ENCODE measurements around the gene CNTN4. TPM values are rescaled to one million over a fixed set of nuclear protein-coding genes. Genes with fewer than 3 reads are reported as not detected.

CNTN4 gene
- total RNA-seq, 1 experiment from 2014 or later, result 1.6 TPM

GRCh38 chr3:2172561-2173171, 74.0 kb downstream of the CNTN4 start:
- H2BK20ac ChIP-seq (ENCODE audit: low read depth, low read length, poor library complexity, severe bottlenecking), result no peak overlapping the region

More at GRCh38 chr3:2172561-2173171, 74.0 kb downstream of the CNTN4 start:
- Histone ChIP-seq H3K4ac (ENCODE audit: low read depth, low read length) (no peak overlapping the region), H4K91ac (ENCODE audit: insufficient read length, low read depth, low read length) (no peak overlapping the region), H3K27me3 (ENCODE audit: insufficient read depth, low read length) (no peaks in the 10 kb centered on the region), H3K23me2 (ENCODE audit: insufficient read length, low read depth, low read length, poor library complexity, severe bottlenecking) (no peaks in the 10 kb centered on the region), H4K8ac (replicated peaks; ENCODE audit: insufficient read length, low read depth, low read length) (no peak overlapping the region), H2BK15ac (ENCODE audit: low read depth, low read length) (no peak overlapping the region), H3K27ac (ENCODE audit: insufficient read length, low read depth, low read length) (no peak overlapping the region), H3K18ac (ENCODE audit: insufficient read length, low read depth, low read length) (no peak overlapping the region), H2BK120ac (ENCODE audit: low read depth, low read length, poor library complexity, severe bottlenecking) (no peak overlapping the region), H3K4me2 (ENCODE audit: insufficient read depth, insufficient read length, low read length) (no peak overlapping the region), H3T11ph (ENCODE audit: low read length) (no peak overlapping the region), H4K5ac (ENCODE audit: insufficient read length, low read depth, low read length) (no peak overlapping the region), H3K79me2 (ENCODE audit: insufficient read depth, low read length) (no peaks in the 10 kb centered on the region), H4K20me1 (ENCODE audit: control insufficient read depth, insufficient read depth, insufficient read length) (no peaks in the 10 kb centered on the region), H2BK5ac (ENCODE audit: insufficient read length, low read length) (no peak overlapping the region), H2BK12ac (ENCODE audit: insufficient read length, low read depth, low read length) (no peak overlapping the region), H3K14ac (ENCODE audit: insufficient read depth, low read length) (no peak overlapping the region), H3K4me1 (ENCODE audit: insufficient read depth, low read length) (peaks cover 2% of the 10 kb centered on the region; the same call in 1 of the 2 replicates), H3K79me1 (ENCODE audit: insufficient read depth, low read depth, low read length, poor library complexity, severe bottlenecking) (no peaks in the 10 kb centered on the region), H3K9ac (ENCODE audit: extremely low read depth, insufficient read length, low read length) (no peak overlapping the region), H3K23ac (ENCODE audit: insufficient read length, low read depth, low read length) (no peak overlapping the region), H3K9me3 (ENCODE audit: control insufficient read depth, low read depth, low read length) (no peaks in the 10 kb centered on the region), H3K56ac (ENCODE audit: insufficient read length, low read depth, low read length) (no peak overlapping the region), H2AFZ (ENCODE audit: low read length) (no peak overlapping the region), H2AK5ac (ENCODE audit: insufficient read length, low read length) (no peak overlapping the region)
- no peaks in the 10 kb centered on the region; a peak in 1 of 5 replicates for H3K9me3 Mint-ChIP-seq
- H3K4me3 Mint-ChIP-seq, result no peak overlapping the region
- H3K27ac Mint-ChIP-seq, result no peak overlapping the region
- WGBS (ENCODE audit: extremely low coverage, insufficient read length, low lambda C conversion rate), result no CpG with 5 or more reads among the region's 4 CpGs
- H3K36me3 Mint-ChIP-seq (ENCODE audit: insufficient read depth in 1 of 3, low read depth in 3 of 3), result peaks cover 0 to 2% (median 0%) of the 10 kb centered on the region in 3 experiments; a peak in 1 of 7 replicates
- DNase-seq, result no peak
- H3K4me1 Mint-ChIP-seq, result peaks cover 13 to 16% of the 10 kb centered on the region in 2 experiments
- no peaks in the 10 kb centered on the region for H3K27me3 Mint-ChIP-seq (ENCODE audit: low read depth)
- no peak for TF ChIP-seq CTCF (conservative IDR thresholded peaks at IDR 0.05)

All from H9 (cell line).